D341Med (cell line): ENCODE measurements around the gene DOCK9.

ENCODE experiments used
- DNase-seq: peaks from one replicate; pipeline ENCODE4 v3.0.0; 2012; ENCODE audit warnings: low spot score

Gene DOCK9

GRCh38 chr13:98886587-98887230 is 91.2 kb downstream of the DOCK9 start:
- no peak for DNase-seq

DNA sequence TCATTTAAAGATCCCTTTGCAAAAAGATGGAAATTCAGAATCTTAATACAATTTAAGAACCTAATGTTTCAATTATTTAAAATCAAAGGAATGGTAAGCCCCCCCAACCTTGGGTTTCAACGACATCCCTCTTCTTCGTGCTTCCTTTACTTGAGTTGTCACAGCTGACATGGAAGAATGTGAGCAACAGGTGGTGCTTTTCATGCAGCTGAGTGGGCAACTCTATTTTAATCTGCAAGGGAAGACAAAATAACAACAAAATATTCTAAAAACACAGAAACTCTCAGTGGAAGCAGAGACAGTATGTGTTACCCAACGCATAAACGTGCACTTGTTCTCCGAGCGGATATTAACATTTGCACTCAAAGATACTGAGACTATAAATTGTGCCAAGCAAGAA is 92.3 kb downstream of the DOCK9 start:
- no peak for DNase-seq

DNA sequence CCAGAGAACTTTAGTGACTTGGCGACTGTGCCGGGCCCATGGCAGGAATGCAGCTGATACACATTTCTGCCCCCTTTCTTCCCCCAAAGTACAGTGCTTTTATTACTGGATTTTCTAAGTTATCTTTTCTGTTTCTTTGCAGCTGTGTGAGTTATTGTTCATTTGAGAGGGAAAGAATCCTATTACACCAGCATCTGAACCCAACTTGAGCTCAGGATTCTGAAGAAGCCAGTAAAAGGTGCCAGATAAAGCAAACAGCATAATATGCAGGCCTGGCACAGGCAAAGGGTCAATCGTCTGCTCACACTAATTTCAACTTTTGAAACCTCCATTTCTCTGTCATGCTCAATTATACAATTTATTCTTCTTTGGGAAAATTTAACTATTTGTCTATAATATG is 93.9 kb downstream of the DOCK9 start:
- DNase-seq, result no peak

DNA sequence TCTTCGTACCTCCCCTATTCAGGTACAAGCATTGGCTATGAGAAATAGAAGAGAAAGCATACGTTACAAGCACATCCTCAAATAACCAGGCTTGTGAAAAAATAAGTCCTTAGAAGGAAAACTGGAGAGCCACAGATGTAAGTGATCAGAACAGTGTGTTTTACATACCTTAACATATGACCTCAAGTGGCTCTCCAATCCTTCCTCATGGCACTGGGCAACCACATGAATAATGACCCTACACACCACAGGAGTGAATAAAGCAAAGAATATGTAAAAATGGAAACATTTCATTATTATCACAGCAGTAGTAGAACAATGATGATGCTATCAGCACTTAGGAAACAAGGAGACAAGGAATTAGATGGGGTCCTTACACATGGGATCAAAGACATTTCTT is 96.5 kb downstream of the DOCK9 start:
- DNase-seq, result no peak

DNA sequence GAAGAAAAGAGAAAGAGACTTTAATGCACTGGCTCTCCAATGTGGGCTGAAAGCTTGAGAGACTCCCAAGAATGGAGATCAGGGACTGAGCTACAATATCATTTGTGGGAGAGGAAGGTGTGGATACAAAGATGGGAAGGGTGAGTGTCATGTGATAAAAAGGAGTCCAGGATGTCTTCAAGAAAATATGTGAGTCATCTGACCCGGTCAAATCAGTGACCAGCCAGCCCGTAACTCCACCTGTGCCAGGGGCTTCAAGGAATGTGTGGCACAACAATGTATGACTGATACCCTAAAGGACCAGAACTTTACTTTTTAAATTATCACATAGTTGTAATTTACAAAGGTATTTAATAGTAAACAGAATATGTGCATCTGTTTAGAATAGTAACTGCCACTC is 97.2 kb downstream of the DOCK9 start:
- no peak for DNase-seq

GRCh38 chr13:98879957-98880356 is 97.9 kb downstream of the DOCK9 start:
- DNase-seq, result no peak

- DNase-seq, result no peak
These were observed 98.7 kb downstream of the DOCK9 start for GRCh38 chr13:98879127-98879520.

DNA sequence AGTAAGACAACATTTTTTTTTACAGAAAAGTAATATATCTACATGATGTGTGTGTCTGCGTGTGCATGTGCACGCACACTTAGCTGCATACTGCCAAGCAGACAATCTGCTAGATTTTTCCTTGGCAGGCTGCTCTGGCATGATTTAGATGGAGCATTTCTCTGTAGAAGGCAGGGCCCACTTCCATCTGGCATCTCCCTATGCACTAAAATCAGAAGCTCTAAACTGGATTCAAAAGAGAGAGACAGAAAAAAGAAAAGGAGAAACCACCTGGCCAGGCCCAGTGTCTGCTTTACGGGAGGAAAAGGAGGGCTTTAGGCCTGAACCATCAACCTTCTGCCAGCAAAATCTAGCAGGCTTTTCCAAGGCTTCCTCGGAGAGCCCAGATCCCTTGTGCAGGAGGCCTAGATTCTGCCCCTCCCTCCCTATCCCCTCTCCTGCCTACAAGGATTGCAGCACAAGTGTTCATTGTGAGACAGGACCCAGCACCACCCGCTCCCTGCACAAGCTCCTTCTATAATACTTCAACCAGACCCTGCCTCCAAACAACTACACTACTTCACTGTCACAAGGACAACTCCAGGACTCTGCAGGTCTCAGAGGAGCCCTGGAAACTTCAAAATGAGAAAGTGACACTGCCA is 99.3 kb downstream of the DOCK9 start:
- no peak for DNase-seq

DNA sequence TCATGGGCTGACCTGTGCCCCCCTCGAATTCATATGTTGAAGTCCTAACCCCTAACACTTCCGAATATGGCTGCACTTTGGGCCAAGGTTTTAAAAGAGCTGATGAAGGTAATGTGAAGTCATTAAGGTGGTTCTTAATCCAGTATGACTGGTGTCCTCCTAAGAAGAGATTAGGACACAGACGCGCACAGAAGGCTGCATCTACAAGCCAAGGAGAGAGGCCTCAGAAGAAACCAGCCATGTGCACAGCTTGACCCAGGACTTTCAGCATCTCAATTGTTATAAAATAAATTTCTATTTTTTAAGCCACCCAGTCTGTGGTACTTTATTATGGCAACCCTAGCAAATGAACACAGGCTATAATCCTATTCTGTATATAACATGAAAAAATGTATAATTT is 99.9 kb downstream of the DOCK9 start:
- no peak for DNase-seq

DNA sequence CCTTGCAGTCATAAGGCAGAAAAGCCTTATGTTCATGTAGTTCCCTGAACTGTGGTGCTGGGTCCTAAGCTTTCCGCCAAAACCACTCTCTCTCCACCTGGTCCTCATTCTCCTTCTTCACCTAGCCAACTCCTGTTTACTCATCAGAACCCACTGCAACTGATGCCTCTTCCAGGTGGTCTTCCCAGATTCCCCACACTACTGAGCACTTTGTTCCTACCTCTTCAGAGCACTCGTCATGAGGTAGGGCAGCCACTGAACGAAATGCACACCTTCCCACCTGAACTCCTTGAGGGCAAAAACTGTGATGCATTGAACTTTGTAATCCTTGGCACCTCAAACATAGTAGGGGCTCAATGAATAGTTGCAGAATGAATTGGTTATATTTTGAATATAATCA is 100.4 kb downstream of the DOCK9 start:
- DNase-seq, result no peak

- DNase-seq, result no peak
These were observed 102.6 kb downstream of the DOCK9 start for GRCh38 chr13:98875146-98875729.

DNA sequence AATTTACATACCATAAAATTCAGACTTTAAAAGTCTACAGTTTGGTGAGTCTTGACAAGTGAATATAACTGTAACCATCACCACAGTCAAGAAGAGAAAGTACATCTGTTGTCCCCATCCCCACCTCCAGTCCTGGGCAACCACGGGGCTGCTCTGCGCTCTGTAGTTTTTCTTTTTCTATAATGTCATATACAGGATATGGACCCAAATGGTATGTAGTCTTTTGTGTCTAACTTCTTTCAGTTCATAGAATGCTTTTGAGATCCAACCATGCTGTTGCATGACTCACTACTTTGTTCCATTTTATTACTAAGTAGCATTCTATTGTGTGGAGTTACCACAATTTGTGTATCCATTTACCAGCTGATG is 103.9 kb downstream of the DOCK9 start:
- no peak for DNase-seq

DNA sequence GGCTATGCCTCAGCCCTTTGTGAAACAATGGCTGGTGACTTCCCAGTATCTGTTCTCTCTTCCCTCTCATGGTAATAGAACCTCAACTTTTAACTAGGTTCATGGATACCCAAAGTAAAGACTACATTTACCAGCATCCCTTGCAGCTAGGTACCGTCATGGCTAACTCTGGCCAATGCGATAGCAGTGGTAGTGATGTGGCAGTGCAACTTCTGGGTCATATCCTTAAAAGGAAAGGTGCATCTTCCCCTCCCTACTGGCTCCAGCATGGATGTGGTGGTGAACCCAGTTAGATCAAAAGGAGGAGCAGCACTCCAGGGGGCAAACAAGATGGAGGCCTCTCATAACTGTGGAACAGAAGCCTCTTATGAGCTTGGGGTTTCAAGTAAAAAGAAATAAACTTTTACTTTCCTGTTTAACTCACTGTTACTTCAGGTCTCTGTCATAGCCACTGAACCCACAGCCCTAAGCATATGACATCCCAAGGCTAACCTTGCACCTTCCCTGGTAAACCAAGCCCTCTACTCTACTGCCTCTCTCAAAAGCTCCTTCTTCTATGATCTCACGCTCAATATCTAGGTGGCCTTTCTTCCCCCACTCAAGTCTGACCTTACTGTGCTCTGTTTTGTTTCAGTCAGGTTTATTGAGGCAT is 104.4 kb downstream of the DOCK9 start:
- no peak for DNase-seq

DNA sequence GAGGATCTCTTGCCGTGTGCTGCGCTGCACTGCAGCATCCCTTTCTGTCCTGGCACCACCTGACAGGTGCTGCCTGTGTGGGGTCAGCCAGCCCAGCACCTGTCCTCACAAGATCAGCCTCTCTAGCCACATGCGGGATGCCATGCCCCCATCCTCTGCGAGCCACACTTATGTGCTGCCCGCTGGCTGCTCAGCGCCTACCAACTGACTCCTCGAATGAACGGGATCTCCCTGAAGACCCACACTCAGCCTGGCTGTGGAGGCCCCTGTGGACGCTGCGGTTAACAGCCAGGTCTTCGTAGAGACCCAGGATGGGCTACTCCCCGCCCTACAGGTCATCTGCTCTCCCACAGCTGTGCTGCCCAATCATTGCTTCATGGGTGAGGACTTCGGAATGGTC is 106.1 kb downstream of the DOCK9 start:
- DNase-seq, result no peak

GRCh38 chr13:98869408-98870090 is 108.3 kb downstream of the DOCK9 start:
- DNase-seq, result no peak

DNA sequence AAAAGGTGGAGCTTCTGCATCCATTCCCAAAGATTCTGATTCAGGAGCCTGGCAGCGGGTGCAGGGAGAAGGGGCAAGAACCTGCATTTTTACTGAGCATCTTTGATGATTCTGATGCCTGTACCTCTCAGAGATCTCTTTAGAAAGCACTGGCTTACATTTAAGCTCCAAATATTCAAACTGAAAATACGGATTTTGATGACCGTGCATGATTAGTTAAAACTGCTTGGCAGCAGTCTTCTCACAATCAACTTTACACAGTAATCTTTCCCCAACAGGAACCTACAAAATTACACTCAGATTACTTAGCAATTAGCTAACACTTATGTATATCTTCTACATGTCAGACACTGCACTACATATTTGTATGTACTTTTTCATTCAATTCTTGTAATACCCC is 108.9 kb downstream of the DOCK9 start:
- DNase-seq, result no peak

- no peak for DNase-seq
These were observed 111.0 kb downstream of the DOCK9 start for GRCh38 chr13:98866882-98867281.

- no peak for DNase-seq
These were observed 117.4 kb downstream of the DOCK9 start for GRCh38 chr13:98860491-98860890.

GRCh38 chr13:98858191-98858590 is 119.7 kb downstream of the DOCK9 start:
- no peak for DNase-seq

DNA sequence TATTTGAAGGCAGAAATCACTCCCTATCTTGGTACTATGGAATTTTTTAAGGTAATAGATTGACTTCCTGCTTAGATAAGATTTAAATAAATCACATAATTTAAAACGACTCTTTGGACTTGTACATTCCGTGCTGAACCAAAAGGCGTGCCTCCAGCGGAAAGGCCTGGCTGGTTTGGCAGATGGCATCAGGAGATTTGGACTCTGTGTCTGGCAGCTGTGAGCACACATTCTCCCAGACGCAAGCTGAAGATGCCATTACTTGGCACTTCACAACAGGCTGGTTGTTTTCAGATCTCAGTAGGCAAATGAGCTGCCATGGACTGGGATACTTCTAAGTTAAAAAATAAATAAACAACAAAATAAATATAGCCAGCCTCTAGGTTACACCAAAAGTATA is 120.9 kb downstream of the DOCK9 start:
- DNase-seq, result peak; percentile 67

DNA sequence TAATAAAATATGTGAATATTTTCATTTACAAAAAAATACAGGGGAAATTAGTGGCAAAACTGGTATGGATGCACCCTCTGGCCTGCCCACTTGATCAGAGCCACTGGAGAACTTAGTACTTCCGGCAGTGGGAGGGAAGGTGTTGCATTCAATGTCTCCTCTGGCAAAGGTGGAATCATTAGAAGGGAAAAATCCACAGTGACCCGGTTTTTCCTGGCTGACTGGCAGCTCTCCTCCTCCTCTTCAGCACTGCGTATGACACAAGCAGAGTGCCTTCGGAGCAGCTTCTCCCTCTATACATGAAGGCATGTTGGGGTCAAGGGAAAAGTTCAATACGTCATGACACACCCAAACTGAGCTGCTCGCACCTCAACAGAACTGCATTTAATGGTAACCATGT is 123.4 kb downstream of the DOCK9 start:
- no peak for DNase-seq

DNA sequence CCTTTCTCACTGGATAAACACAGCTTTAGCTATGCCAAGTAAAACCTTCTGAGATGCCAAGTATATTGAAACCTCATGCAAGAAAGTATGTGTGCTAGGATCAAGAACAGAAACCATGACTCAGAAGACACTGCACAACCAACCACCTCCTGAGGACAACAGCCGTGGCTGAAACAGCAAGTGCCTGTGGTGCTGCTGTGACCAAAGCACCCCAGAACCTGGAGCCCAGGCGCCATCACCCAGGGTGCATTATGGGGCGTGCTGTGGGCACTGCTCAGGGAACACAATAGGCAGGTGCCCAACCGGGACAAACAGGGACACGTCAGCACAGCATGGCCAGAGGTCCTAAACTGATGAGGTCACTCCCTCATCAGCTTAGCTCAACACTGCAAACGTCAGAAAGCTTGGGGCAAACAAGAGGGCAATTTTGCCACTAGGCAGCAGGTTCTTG is 124.1 kb downstream of the DOCK9 start:
- no peak for DNase-seq

DNA sequence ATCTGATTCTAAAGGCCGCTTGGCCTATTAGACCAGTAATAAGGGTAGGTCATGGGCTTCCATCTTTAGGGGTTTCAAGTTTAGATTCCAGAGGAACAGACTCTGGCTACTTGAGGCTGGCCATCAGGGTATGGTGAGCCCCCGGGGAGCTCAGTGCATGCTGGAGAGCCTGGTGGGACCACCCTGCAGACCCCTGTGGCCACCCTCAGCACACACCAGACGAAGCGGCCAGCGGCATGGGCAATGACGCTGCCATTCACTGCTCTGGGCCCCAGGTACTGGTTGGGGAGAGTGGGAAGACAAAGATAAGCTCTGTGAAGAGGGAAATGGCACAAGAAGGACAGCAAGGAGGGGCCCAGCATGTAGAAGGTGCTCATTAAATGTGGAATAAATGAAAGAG is 126.6 kb downstream of the DOCK9 start:
- no peak for DNase-seq
